Activated naive CD4-positive, alpha-beta T cell treated with anti-CD3 and anti-CD28 coated beads for 36 hours (primary cell): ENCODE measurements around the gene NLGN4X. TPM values are rescaled to one million over a fixed set of nuclear protein-coding genes. Genes with fewer than 3 reads are reported as not detected.

ENCODE experiments used
- CTCF ChIA-PET: fragments of 350-600 bp; sonication (Branson Sonifier 250); formaldehyde crosslinking; loops from one replicate; lab custom pipeline; 2021; ENCODE audit warnings: antibody characterized with exemption; lab: Charles Lee
- DNase-seq: peaks from one replicate; pipeline ENCODE4 v3.0.0-alpha.2; 2020
- H3K27ac Mint-ChIP-seq: one replicate; pipeline ENCODE4 v1.8.0; 2021; ENCODE audit warnings: mild to moderate bottlenecking, mixed read lengths
- H3K27me3 Mint-ChIP-seq: one replicate; pipeline ENCODE4 v1.8.0; 2021; ENCODE audit warnings: low read depth, mixed read lengths
- H3K36me3 Mint-ChIP-seq: one replicate; pipeline ENCODE4 v1.8.0; 2021; ENCODE audit warnings: low read depth, mixed read lengths
- H3K4me1 Mint-ChIP-seq: one replicate; pipeline ENCODE4 v1.8.0; 2021; ENCODE audit warnings: low read depth, mixed read lengths
- H3K4me3 Mint-ChIP-seq: one replicate; pipeline ENCODE4 v1.8.0; 2021; ENCODE audit warnings: mild to moderate bottlenecking, moderate library complexity, mixed read lengths
- H3K9me3 Mint-ChIP-seq: one replicate; pipeline ENCODE4 v1.8.0; 2021; ENCODE audit warnings: mixed read lengths
- intact Hi-C: fragments of 100-400 bp; cut with micrococcal nuclease; formaldehyde crosslinking; loops from one replicate; pipeline ENCODE4 v1.15.1; 2023
- total RNA-seq, 2 experiments: library from RNA; stranded (reverse); gene quantifications; one replicate each; pipeline ENCODE4 v1.2.3, GENCODE V29; 2021

Gene NLGN4X
- total RNA-seq, 2 experiments from 2014 or later: not detected

DNA sequence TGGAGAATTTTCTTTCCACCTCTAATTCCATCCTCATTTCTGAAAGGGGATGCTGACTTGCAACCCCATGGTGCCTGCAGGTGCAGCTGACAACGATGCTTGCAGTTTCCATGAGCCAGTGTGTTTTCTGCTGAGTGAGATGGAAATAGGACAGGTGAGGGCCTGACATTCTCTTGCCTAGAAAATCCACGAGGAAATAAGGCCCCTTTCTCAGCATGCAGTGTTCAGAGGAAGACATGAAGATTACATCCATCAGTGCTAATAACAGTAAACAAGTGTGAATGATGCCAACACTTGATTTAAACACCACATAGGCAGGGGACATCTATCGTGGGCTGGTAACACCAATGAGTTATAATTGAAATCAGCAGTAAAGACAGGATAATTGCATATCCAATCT is 237.3 kb downstream of the NLGN4X start:
- intact Hi-C loops: no loop called here

DNA sequence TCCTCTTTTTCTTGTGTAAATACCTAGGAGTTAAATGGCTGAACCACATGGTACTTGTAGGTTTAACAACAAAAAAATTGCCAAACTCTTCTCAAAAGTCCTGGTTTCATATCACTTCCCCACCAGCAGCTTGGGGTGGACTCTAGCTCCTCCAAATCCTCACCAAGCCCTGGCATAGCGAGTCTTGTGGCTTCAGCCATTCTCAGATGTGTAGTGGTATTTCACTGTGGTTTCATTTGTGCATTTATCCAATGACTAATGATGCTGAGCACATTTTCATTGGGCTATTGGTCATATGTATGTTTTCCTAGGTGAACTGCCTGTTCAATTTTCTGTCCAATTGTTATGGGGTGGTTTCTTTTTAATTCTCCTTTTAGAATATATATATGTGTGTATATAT is 249.3 kb downstream of the NLGN4X start:
- CTCF ChIA-PET: no interaction called here
- Mint-ChIP-seq H3K36me3 (no peaks in the 10 kb centered on the region), H3K27me3 (no peaks in the 10 kb centered on the region), H3K27ac (no peak overlapping the region), H3K4me3 (no peak overlapping the region), H3K4me1 (no peaks in the 10 kb centered on the region), H3K9me3 (no peaks in the 10 kb centered on the region)
- intact Hi-C loops: no loop called here
- no peak for DNase-seq

More for the DNA sequence above, 237.3 kb downstream of the NLGN4X start:
- H3K36me3 Mint-ChIP-seq: no peaks in the 10 kb centered on the region
- H3K4me3 Mint-ChIP-seq: no peak overlapping the region
- DNase-seq: no peak
- no peaks in the 10 kb centered on the region for H3K4me1 Mint-ChIP-seq
- CTCF ChIA-PET: no interaction called here
- H3K9me3 Mint-ChIP-seq: no peaks in the 10 kb centered on the region
- H3K27me3 Mint-ChIP-seq: no peaks in the 10 kb centered on the region
- no peak overlapping the region for H3K27ac Mint-ChIP-seq

DNA sequence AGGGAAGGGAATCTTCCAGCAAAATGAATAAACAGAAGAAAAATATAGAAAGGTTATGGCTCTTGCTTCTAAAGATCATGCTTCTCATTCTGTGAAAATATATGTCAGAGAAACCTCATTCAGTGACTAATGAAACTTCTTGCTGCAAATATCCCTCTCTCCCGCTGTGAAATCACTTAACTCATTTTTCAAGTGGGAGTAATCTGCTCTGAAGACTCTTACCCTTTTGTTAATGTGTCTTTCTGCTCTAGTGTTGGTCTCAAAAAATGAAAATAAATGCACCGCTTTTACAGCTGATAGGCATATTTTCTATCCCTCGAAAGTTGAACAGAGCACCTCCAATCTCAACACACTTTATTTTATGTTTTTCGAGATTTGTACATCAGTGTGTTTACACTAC is 252.3 kb downstream of the NLGN4X start:
- no peaks in the 10 kb centered on the region for H3K9me3 Mint-ChIP-seq
- H3K4me3 Mint-ChIP-seq: no peak overlapping the region
- no peaks in the 10 kb centered on the region for H3K4me1 Mint-ChIP-seq
- H3K36me3 Mint-ChIP-seq: no peaks in the 10 kb centered on the region
- no peaks in the 10 kb centered on the region for H3K27me3 Mint-ChIP-seq
- DNase-seq: no peak
- intact Hi-C loops: no loop called here
- CTCF ChIA-PET: no interaction called here
- H3K27ac Mint-ChIP-seq: no peak overlapping the region

DNA sequence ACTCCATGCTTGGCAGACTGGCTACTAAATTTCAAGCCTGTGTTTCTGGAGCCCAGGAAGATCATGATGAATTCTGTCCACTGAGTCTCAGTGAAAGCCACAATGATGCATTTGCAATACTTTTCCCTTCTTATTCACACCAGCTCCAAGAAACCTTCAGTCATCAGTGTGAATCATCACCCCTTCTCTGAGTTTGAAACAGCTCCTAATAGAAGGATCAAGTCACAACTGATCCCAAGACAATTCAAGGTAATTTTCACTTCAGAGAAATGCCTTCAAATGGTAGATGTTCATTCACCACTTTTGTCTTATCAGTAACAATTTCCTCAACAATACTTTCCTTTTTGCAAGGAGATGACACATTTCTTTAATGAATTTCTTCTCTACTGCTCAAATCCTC is 257.4 kb downstream of the NLGN4X start:
- Mint-ChIP-seq H3K9me3 (no peaks in the 10 kb centered on the region), H3K27me3 (no peaks in the 10 kb centered on the region), H3K36me3 (no peaks in the 10 kb centered on the region), H3K4me3 (no peak overlapping the region), H3K4me1 (no peaks in the 10 kb centered on the region), H3K27ac (no peak overlapping the region)
- CTCF ChIA-PET: interaction anchor here (1.3 kb wide), 1 partner anchor 9 kb away, joined by 3 read pairs; no protein-coding TSS in a partner anchor
- intact Hi-C loops: no loop called here
- DNase-seq: no peak

DNA sequence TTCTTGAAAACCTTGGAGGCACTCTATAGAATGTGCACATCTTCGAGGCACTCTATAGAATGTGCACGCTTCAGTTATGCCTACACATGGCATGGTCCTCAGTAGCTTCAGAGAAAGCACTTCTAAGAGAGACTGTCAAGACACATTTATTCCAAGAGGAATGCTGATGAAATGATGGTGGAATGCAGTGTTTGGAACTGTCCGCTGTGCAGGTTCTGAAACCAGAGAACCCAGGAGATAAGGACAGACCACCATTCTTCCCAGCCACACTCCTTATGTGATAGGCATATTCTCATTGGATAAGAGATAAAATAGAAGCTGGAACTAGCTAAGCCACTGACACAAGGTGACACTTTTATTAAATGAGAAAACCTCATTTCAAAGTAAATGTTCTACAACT is 263.3 kb downstream of the NLGN4X start:
- DNase-seq: no peak
- intact Hi-C loops: no loop called here
- Mint-ChIP-seq H3K9me3 (no peaks in the 10 kb centered on the region), H3K4me1 (no peaks in the 10 kb centered on the region), H3K4me3 (no peak overlapping the region), H3K36me3 (no peaks in the 10 kb centered on the region), H3K27me3 (no peaks in the 10 kb centered on the region), H3K27ac (no peak overlapping the region)
- CTCF ChIA-PET: no interaction called here

DNA sequence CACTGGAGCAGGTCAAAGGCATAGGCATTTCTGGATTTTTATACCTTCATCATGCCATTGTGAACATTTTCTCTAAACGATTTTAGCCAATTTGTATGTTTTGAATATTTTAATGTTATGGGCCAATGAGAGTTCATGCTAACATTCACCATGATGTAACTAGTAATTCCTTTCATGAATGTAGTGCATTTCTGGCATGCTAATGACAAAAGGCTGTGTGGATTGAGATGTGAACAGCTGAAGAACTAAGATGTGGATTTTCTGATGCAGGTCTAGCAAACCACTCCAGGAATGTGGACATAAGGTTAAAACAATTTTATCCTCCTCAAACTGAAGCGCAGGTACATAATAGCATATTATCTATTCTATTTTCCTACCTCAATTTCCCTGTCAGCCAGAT is 269.4 kb downstream of the NLGN4X start:
- Mint-ChIP-seq H3K4me1 (no peaks in the 10 kb centered on the region), H3K27me3 (no peaks in the 10 kb centered on the region), H3K27ac (no peak overlapping the region), H3K36me3 (no peaks in the 10 kb centered on the region), H3K9me3 (no peaks in the 10 kb centered on the region), H3K4me3 (no peak overlapping the region)
- no peak for DNase-seq
- intact Hi-C loops: no loop called here
- CTCF ChIA-PET: no interaction called here

DNA sequence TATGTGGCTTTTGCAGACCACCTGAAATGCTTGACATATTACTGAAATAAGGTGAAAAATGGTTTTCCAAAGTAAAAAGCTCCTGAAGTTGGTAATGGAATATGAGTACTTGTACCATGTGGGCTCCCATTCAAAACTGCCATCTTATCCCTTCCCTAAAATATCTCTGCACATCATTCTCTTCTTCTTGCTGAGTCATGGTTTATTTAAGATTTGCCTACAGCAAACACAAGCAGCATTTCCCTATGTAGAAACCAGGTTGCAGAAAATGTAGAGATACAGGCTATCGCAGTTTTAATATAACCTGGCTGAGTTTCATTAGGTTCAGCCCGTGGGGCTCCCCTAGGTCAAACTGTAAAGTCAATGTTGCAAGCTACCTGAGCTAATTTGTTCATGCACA is 270.1 kb downstream of the NLGN4X start:
- no peak overlapping the region for H3K4me3 Mint-ChIP-seq
- no peak overlapping the region for H3K27ac Mint-ChIP-seq
- intact Hi-C loops: no loop called here
- no peaks in the 10 kb centered on the region for H3K9me3 Mint-ChIP-seq
- no peaks in the 10 kb centered on the region for H3K27me3 Mint-ChIP-seq
- CTCF ChIA-PET: no interaction called here
- DNase-seq: no peak
- H3K4me1 Mint-ChIP-seq: no peaks in the 10 kb centered on the region
- H3K36me3 Mint-ChIP-seq: no peaks in the 10 kb centered on the region

DNA sequence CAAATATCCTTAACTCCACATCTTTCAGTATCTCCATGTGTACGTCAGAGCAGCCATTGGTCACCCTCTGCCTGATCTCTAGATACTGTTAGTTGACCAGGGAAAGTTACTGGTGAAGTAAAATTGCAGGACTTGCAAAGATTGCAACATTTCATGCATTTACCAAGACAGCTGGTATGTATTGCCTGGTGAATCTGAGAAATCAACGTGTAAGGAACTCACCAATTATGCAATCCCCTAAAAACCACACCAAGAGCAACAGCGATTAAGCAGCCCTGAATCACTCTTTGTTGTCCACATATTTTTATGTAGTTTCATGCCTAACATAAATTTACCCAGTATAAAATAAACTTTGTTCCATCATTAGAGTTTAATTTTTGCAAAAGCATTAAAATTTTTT is 271.2 kb downstream of the NLGN4X start:
- DNase-seq: no peak
- no peaks in the 10 kb centered on the region for H3K27me3 Mint-ChIP-seq
- no peaks in the 10 kb centered on the region for H3K4me1 Mint-ChIP-seq
- intact Hi-C loops: no loop called here
- no peaks in the 10 kb centered on the region for H3K36me3 Mint-ChIP-seq
- no peak overlapping the region for H3K4me3 Mint-ChIP-seq
- no peak overlapping the region for H3K27ac Mint-ChIP-seq
- CTCF ChIA-PET: no interaction called here
- H3K9me3 Mint-ChIP-seq: no peaks in the 10 kb centered on the region

DNA sequence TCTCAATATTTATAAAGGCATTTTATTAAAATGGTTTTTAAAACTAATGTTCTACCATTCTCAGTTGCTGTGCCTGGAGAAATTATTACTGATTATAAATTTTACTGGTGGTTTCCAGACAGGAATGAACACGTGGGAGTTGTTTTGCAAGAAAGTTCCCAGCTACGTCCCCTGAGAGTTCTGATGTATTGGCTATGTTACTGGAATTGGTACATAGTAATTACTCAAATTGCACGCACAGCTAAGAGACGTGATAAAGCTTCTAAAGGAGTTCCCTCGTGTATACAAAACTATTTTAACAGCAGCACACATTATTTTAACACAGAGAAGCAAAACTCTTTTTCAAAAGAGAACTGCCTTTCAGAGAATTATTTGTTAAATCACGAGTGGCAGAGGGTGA is 292.2 kb downstream of the NLGN4X start:
- Mint-ChIP-seq H3K36me3 (no peaks in the 10 kb centered on the region), H3K27me3 (no peaks in the 10 kb centered on the region), H3K4me3 (no peak overlapping the region), H3K27ac (no peak overlapping the region), H3K4me1 (no peaks in the 10 kb centered on the region), H3K9me3 (no peaks in the 10 kb centered on the region)
- no peak for DNase-seq
- intact Hi-C loops: no loop called here
- CTCF ChIA-PET: no interaction called here

DNA sequence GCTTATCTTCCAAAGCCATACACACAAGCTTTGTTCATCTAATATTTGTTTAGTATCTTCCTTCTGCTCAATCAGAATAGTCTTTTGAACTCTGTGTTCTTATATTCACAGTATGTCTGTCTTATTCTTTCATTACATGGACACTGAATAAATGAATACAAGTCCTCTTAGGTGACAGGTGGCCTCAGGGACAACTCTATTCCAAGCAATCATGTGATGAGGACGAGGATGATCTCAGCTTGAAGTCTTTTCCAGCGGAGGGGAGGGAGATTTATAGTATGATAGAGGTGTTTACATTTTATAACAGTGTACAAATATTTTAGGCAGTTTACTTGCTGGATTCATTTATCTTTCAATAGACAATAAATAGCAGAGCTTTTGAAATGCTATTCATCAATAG is 300.4 kb downstream of the NLGN4X start:
- CTCF ChIA-PET: no interaction called here
- DNase-seq: no peak

DNA sequence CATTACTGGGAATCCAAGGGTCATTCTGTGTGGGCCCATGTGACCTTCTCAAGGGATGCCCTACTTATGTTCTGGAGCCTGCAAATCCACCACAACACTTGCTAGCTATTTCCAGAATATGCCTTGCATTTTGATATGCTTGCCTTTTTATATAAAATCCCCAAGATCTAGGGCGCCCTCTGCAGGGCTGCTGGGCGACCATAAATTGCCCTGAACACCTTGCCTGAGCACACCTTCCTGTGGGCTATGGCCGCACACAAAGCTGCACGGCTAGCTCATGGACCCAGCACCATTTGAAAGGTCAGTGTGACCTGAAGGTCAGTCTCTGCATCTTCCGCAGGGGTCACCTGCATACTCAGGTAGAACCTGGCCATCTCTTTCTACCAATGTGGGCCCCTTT is 311.7 kb downstream of the NLGN4X start:
- H3K27me3 Mint-ChIP-seq: no peaks in the 10 kb centered on the region
- peak; percentile 4 for DNase-seq
- intact Hi-C loops: no loop called here
- no peaks in the 10 kb centered on the region for H3K36me3 Mint-ChIP-seq
- H3K9me3 Mint-ChIP-seq: no peaks in the 10 kb centered on the region
- CTCF ChIA-PET: no interaction called here
- H3K4me3 Mint-ChIP-seq: no peak overlapping the region
- no peaks in the 10 kb centered on the region for H3K4me1 Mint-ChIP-seq
- no peak overlapping the region for H3K27ac Mint-ChIP-seq

More for the DNA sequence above, 300.4 kb downstream of the NLGN4X start:
- H3K9me3 Mint-ChIP-seq: peaks cover 2% of the 10 kb centered on the region
- H3K27ac Mint-ChIP-seq: no peak overlapping the region
- H3K27me3 Mint-ChIP-seq: no peaks in the 10 kb centered on the region
- intact Hi-C loops: no loop called here
- H3K36me3 Mint-ChIP-seq: no peaks in the 10 kb centered on the region
- H3K4me3 Mint-ChIP-seq: no peak overlapping the region
- no peaks in the 10 kb centered on the region for H3K4me1 Mint-ChIP-seq

DNA sequence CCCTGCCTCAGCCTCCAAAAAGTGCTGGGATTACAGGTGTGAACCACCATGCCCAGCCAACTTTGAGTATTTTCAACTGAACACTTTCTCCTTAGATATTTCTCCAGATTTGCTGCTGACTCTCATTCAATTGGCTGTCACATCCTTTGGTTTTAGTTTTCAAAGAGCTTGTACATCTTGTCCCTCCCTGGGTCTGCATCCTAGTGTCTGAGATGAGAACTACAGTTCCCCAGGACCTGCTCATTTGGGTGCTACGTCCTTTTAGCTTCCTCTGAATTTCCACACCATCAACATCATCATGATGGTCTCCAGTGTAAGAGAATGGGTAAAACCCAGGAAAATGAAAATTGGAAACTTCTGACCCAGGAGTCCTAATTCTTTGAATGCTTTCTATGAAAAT is 312.9 kb downstream of the NLGN4X start:
- intact Hi-C loops: no loop called here
- no peaks in the 10 kb centered on the region for H3K4me1 Mint-ChIP-seq
- DNase-seq: no peak
- H3K36me3 Mint-ChIP-seq: no peaks in the 10 kb centered on the region
- no peak overlapping the region for H3K27ac Mint-ChIP-seq
- H3K9me3 Mint-ChIP-seq: no peaks in the 10 kb centered on the region
- CTCF ChIA-PET: no interaction called here
- no peaks in the 10 kb centered on the region for H3K27me3 Mint-ChIP-seq
- no peak overlapping the region for H3K4me3 Mint-ChIP-seq

DNA sequence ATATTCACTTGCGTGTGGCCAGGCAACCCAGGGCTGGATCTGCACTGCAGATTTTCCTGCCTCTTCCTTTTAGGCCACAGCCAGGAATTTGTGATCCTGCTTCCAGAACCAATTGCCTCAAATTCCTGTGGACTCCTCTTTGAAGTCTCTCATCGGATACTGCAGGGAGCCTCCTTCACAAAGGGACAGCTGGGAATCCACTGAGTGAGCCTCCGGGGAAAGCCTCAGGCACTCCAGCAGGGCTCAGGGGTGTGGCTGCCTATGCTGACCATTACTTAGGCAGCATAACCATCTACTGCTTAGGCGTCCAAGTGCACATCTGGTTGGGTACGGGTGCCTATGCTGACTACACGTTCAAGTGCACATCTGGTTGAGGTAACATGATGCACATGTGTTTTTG is 321.5 kb downstream of the NLGN4X start:
- no peak overlapping the region for H3K27ac Mint-ChIP-seq
- no peaks in the 10 kb centered on the region for H3K27me3 Mint-ChIP-seq
- H3K36me3 Mint-ChIP-seq: no peaks in the 10 kb centered on the region
- H3K9me3 Mint-ChIP-seq: no peaks in the 10 kb centered on the region
- CTCF ChIA-PET: no interaction called here
- no peaks in the 10 kb centered on the region for H3K4me1 Mint-ChIP-seq
- H3K4me3 Mint-ChIP-seq: no peak overlapping the region
- no peak for DNase-seq
- intact Hi-C loops: no loop called here
